A549 treated with GW870086 at 1 μM for 4 hours (cell line): ENCODE data around the gene TAC1. TPM values are rescaled to one million over a fixed set of nuclear protein-coding genes. Genes with fewer than 3 reads are reported as not detected.

ENCODE experiments used
- total RNA-seq: library from RNA; stranded (reverse); fragments of 200-300 nt; extraction: Qiagen RNA extraction; gene quantifications from 5 replicates; pipeline ENCODE4 v1.2.3, GENCODE V29; 2022; ENCODE audit warnings: low read depth

TAC1 gene, protein sequence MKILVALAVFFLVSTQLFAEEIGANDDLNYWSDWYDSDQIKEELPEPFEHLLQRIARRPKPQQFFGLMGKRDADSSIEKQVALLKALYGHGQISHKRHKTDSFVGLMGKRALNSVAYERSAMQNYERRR
- total RNA-seq, result 0.14 TPM in 1 of 5 replicates, not detected in the others

DNA sequence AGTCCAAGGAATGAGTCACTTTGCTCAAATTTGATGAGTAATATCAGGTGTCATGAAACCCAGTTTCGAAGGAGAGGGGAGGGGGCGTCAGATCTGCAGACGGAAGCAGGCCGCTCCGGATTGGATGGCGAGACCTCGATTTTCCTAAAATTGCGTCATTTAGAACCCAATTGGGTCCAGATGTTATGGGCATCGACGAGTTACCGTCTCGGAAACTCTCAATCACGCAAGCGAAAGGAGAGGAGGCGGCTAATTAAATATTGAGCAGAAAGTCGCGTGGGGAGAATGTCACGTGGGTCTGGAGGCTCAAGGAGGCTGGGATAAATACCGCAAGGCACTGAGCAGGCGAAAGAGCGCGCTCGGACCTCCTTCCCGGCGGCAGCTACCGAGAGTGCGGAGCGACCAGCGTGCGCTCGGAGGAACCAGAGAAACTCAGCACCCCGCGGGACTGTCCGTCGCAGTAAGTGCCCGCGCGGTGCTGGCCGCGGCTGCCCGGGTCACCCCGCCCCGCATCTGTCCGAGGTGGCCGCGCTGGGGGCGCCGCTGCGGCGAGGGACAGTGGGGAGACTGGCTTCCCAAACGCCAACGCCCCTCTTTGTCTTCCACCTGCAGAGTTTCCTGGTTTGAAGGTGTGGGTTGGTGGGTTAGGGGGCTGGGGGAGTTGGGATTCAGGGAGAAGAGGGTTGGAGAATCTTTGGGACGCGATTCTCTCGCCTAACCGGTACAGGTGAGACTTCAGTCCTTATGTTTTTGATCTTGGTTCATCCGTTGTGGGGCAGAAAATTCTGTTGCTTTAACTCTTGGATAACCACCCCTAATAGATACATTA, at the start of gene TAC1:
TSS of gene TAC1 (plus strand) at position 351 of the 829 bp plus-strand sequence. CDS start 527 bp downstream, outside the sequence.

Other genes starting within 250 kb of the TAC1 start
- gene ASNS, start 140.3 kb downstream of the TAC1 start, total RNA-seq, result 52.8 to 73.9 TPM (median 65.9 TPM) in 5 replicates